Keratinocyte (primary cell): ENCODE data around the gene IGFBP7.

Experiments
- EZH2 ChIP-seq: IDR thresholded peaks from one replicate; pipeline ENCODE4 v1.6.1; 2012; ENCODE audit warnings: inconsistent platforms, mild to moderate bottlenecking, low read length, moderate library complexity
- TF ChIP-seq, protein P1 (sequence below), 3 experiments: IDR thresholded peaks in 1 of 3; conservative IDR thresholded peaks in 1 of 3; optimal IDR thresholded peaks in 1 of 3; 2 replicates in 2 of 3; 3 replicates in 1 of 3; pipeline versions ENCODE3 to v1.5.1; 2011; ENCODE audit warnings: low read length in 3 of 3, mild to moderate bottlenecking in 3 of 3, moderate library complexity in 2 of 3, control low read depth in 1 of 3, inconsistent platforms in 1 of 3; ENCODE audit not compliant: insufficient read depth in 2 of 3; ENCODE audit errors: extremely low read depth in 1 of 3

DNA sequence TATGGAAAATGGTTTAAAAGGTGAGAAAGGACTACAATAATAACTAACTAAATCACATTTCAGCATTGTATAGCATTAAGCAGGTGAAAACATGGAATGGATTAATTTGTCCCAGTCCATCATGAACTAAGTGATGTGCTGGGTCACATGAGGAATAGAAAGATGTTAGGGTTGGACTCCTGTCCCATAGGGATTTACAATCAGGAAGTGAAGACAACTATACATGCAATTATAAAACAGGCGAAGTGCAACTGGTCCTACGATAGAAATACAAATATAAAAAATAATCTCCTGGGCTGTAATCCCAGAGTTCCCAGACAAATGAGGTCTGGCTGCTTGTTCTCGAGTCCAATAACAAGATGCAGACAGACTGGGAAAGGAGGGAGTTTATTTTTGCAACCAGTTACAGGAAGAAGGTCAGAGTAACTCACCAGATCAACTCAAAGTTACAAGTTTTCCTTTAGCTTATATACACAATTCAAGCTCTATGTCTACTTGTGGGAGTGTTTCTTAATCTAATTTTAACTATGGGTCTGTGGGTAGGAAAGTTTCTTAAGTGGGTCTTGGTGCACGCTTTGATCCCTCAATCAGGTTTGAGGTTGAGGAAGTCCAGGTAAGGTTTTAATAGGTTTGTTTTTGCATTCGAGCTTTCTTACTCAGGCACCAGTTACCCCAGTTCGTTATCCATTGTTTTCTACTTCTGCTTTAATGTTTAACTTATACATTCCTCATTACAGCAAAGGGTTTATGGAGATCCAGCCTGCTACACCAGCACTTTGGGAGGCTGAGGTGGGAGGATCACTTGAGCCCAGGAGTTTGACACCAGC, 50.1 kb downstream of the IGFBP7 start:
- TF ChIP-seq, protein P1, sequence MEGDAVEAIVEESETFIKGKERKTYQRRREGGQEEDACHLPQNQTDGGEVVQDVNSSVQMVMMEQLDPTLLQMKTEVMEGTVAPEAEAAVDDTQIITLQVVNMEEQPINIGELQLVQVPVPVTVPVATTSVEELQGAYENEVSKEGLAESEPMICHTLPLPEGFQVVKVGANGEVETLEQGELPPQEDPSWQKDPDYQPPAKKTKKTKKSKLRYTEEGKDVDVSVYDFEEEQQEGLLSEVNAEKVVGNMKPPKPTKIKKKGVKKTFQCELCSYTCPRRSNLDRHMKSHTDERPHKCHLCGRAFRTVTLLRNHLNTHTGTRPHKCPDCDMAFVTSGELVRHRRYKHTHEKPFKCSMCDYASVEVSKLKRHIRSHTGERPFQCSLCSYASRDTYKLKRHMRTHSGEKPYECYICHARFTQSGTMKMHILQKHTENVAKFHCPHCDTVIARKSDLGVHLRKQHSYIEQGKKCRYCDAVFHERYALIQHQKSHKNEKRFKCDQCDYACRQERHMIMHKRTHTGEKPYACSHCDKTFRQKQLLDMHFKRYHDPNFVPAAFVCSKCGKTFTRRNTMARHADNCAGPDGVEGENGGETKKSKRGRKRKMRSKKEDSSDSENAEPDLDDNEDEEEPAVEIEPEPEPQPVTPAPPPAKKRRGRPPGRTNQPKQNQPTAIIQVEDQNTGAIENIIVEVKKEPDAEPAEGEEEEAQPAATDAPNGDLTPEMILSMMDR (optimal IDR thresholded peaks at IDR 0.05 in 1 of 3, IDR thresholded peaks at IDR 0.05 in 1 of 3, conservative IDR thresholded peaks at IDR 0.05 in 1 of 3; ENCODE audit: extremely low read depth in 1 of 3, insufficient read depth in 2 of 3, low read length in 3 of 3) = no peak
- no peak for TF ChIP-seq EZH2
